ENCODE measurements around the gene TWIST2.

Gene TWIST2

GRCh38 chr2:238884812-238885408 is 37.0 kb downstream of the TWIST2 start:
- no peak for DNase-seq (ENCODE audit: low read depth in 1 of 2, low spot score in 1 of 2)
- Histone ChIP-seq H3K27me3 (ENCODE audit: insufficient read depth, poor library complexity, severe bottlenecking) (no peaks in the 10 kb centered on the region), H3K4me3 (replicated peaks; ENCODE audit: insufficient read depth, low read length) (no peak overlapping the region), H3K27ac (replicated peaks) (no peak overlapping the region)
- TF ChIP-seq GABPA (IDR thresholded peaks at IDR 0.05; ENCODE audit: low read depth) (no peak), CTCF (IDR thresholded peaks at IDR 0.05; ENCODE audit: insufficient read depth, low read length) (no peak), POLR2AphosphoS5 (IDR thresholded peaks at IDR 0.05; ENCODE audit: low read depth) (no peak), REST (IDR thresholded peaks at IDR 0.05; ENCODE audit: insufficient replicate concordance, low read depth) (no peak), SPI1 (IDR thresholded peaks at IDR 0.05; ENCODE audit: borderline replicate concordance, low read depth) (no peak)

- Histone ChIP-seq H3K27ac (replicated peaks) (no peak overlapping the region), H3K27me3 (ENCODE audit: insufficient read depth, poor library complexity, severe bottlenecking) (no peaks in the 10 kb centered on the region), H3K4me3 (replicated peaks; ENCODE audit: insufficient read depth, low read length) (no peak overlapping the region)
- no peak for DNase-seq (ENCODE audit: low read depth in 1 of 2, low spot score in 1 of 2)
- TF ChIP-seq SPI1 (IDR thresholded peaks at IDR 0.05; ENCODE audit: borderline replicate concordance, low read depth) (no peak), CTCF (IDR thresholded peaks at IDR 0.05; ENCODE audit: insufficient read depth, low read length) (no peak), POLR2AphosphoS5 (IDR thresholded peaks at IDR 0.05; ENCODE audit: low read depth) (no peak)
These were observed 38.7 kb downstream of the TWIST2 start for GRCh38 chr2:238886453-238887094.

GRCh38 chr2:238887616-238888015 is 39.7 kb downstream of the TWIST2 start:
- no peaks in the 10 kb centered on the region for H3K27me3 ChIP-seq (ENCODE audit: insufficient read depth, poor library complexity, severe bottlenecking)
- no peak overlapping the region for H3K4me3 ChIP-seq (replicated peaks; ENCODE audit: insufficient read depth, low read length)
- no peak overlapping the region for H3K27ac ChIP-seq (replicated peaks)
- TF ChIP-seq GABPA (IDR thresholded peaks at IDR 0.05; ENCODE audit: low read depth) (no peak), POLR2AphosphoS5 (IDR thresholded peaks at IDR 0.05; ENCODE audit: low read depth) (no peak), CTCF (IDR thresholded peaks at IDR 0.05; ENCODE audit: insufficient read depth, low read length) (no peak), REST (IDR thresholded peaks at IDR 0.05; ENCODE audit: insufficient replicate concordance, low read depth) (no peak), SPI1 (IDR thresholded peaks at IDR 0.05; ENCODE audit: borderline replicate concordance, low read depth) (no peak)
- no peak for DNase-seq (ENCODE audit: low read depth in 1 of 2, low spot score in 1 of 2)

Data from HL-60 (cell line).